ENCODE measurements around the gene JPT1. TPM values are rescaled to one million over a fixed set of nuclear protein-coding genes. Genes with fewer than 3 reads are reported as not detected.

JPT1 gene
- total RNA-seq, 1 experiment from 2014 or later = 265 TPM

DNA sequence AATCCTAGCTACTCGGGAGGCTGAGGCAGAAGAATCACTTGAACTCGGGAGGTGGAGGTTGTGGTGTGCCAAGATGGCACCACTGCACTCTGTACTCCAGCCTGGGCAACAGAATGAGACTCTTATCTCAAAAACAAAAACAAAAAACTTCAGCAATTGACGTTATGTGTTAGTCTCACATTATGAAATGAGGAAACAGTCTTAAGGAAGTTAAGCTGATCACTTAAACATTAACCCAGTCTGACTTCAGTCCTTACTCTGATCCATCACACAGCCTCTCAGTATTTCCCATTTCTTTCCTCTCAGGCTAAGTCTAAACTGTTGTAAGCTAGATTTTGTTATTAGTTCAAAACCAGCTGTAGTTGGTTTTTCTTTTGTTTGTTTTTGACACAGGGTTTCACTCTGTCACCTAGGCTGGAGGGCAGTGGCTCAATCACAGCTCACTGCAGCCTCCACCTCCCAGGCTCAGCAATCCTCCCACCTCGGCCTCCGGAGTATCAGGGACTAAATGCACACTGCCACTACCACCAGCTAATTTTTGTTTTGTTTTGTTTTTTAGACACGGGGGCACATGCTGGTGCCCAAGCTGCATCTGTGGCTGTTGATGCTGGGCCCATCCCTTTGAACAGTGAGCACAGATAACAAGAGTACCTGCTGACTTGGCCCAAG lies 6.3 kb downstream of the JPT1 start:
- Histone ChIP-seq H3K23ac (ENCODE audit: insufficient read length, low read depth, low read length) (no peak overlapping the region), H2BK20ac (ENCODE audit: low read depth, low read length, poor library complexity, severe bottlenecking) (no peak overlapping the region), H2BK15ac (ENCODE audit: low read depth, low read length) (no peak overlapping the region), H2BK120ac (ENCODE audit: low read depth, low read length, poor library complexity, severe bottlenecking) (no peak overlapping the region), H3T11ph (ENCODE audit: low read length) (no peak overlapping the region), H4K5ac (ENCODE audit: insufficient read length, low read depth, low read length) (no peak overlapping the region), H3K79me1 (ENCODE audit: insufficient read depth, low read depth, low read length, poor library complexity, severe bottlenecking) (peaks cover 16% of the 10 kb centered on the region), H3K4me1 (ENCODE audit: insufficient read depth, low read length) (no peaks in the 10 kb centered on the region; the same call in 1 of the 2 replicates), H3K79me2 (ENCODE audit: insufficient read depth, low read length) (peaks cover 32% of the 10 kb centered on the region), H2BK12ac (ENCODE audit: insufficient read length, low read depth, low read length) (no peak overlapping the region), H3K23me2 (ENCODE audit: insufficient read length, low read depth, low read length, poor library complexity, severe bottlenecking) (peaks cover 6% of the 10 kb centered on the region), H3K18ac (ENCODE audit: insufficient read length, low read depth, low read length) (no peak overlapping the region), H3K9me3 (ENCODE audit: control insufficient read depth, low read depth, low read length) (no peaks in the 10 kb centered on the region), H2AK5ac (ENCODE audit: insufficient read length, low read length) (no peak overlapping the region), H4K8ac (replicated peaks; ENCODE audit: insufficient read length, low read depth, low read length) (no peak overlapping the region), H4K91ac (ENCODE audit: insufficient read length, low read depth, low read length) (no peak overlapping the region), H3K9ac (ENCODE audit: extremely low read depth, insufficient read length, low read length) (no peak overlapping the region), H3K27me3 (ENCODE audit: insufficient read depth, low read length) (no peaks in the 10 kb centered on the region), H3K27ac (ENCODE audit: insufficient read length, low read depth, low read length) (no peak overlapping the region), H4K20me1 (ENCODE audit: control insufficient read depth, insufficient read depth, insufficient read length) (no peaks in the 10 kb centered on the region), H3K4ac (ENCODE audit: low read depth, low read length) (no peak overlapping the region), H2AFZ (ENCODE audit: low read length) (no peak overlapping the region), H3K56ac (ENCODE audit: insufficient read length, low read depth, low read length) (no peak overlapping the region), H3K14ac (ENCODE audit: insufficient read depth, low read length) (no peak overlapping the region), H2BK5ac (ENCODE audit: insufficient read length, low read length) (no peak overlapping the region), H3K4me2 (ENCODE audit: insufficient read depth, insufficient read length, low read length) (no peak overlapping the region)
- no peaks in the 10 kb centered on the region for H3K27me3 Mint-ChIP-seq (ENCODE audit: low read depth)
- H3K9me3 Mint-ChIP-seq = no peaks in the 10 kb centered on the region
- no peak for DNase-seq
- H3K4me3 Mint-ChIP-seq = no peak overlapping the region
- H3K36me3 Mint-ChIP-seq (ENCODE audit: insufficient read depth in 1 of 3, low read depth in 3 of 3) = peaks cover 61 to 79% (median 69%) of the 10 kb centered on the region in 3 experiments
- TF ChIP-seq, protein P1, sequence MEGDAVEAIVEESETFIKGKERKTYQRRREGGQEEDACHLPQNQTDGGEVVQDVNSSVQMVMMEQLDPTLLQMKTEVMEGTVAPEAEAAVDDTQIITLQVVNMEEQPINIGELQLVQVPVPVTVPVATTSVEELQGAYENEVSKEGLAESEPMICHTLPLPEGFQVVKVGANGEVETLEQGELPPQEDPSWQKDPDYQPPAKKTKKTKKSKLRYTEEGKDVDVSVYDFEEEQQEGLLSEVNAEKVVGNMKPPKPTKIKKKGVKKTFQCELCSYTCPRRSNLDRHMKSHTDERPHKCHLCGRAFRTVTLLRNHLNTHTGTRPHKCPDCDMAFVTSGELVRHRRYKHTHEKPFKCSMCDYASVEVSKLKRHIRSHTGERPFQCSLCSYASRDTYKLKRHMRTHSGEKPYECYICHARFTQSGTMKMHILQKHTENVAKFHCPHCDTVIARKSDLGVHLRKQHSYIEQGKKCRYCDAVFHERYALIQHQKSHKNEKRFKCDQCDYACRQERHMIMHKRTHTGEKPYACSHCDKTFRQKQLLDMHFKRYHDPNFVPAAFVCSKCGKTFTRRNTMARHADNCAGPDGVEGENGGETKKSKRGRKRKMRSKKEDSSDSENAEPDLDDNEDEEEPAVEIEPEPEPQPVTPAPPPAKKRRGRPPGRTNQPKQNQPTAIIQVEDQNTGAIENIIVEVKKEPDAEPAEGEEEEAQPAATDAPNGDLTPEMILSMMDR (conservative IDR thresholded peaks at IDR 0.05) = no peak
- no CpG with 5 or more reads among the region's 6 CpGs for WGBS (ENCODE audit: extremely low coverage, insufficient read length, low lambda C conversion rate)
- no peak overlapping the region for H3K27ac Mint-ChIP-seq
- peaks cover 16 to 26% of the 10 kb centered on the region in 2 experiments for H3K4me1 Mint-ChIP-seq

All from H9 (cell line).